Fibroblast of gingiva (primary cell): ENCODE data around the gene TPSG1.
"Not testable (repeated sequence)": the region's sequence is repeated elsewhere in the genome, so short reads cannot be mapped to it uniquely, and the experiment has no call there.

Source experiments
- DNase-seq: peaks from one replicate; pipeline ENCODE4 v3.0.0-alpha.2; 2011; ENCODE audit warnings: low read depth

Gene TPSG1

GRCh38 chr16:1230471-1231212 is 5.6 kb upstream of the TPSG1 start:
- not testable (repeated sequence) for DNase-seq

GRCh38 chr16:1230084-1230470 is 5.0 kb upstream of the TPSG1 start, which contains the start of gene TPSB2:
TPSB2 (minus strand) TSS chr16:1230184; CDS start chr16:1229951, 233 bp downstream.
- not testable (repeated sequence) for DNase-seq

- DNase-seq, result not testable (repeated sequence)
Measured at GRCh38 chr16:1229476-1229875, 4.4 kb upstream of the TPSG1 start.

GRCh38 chr16:1228227-1228626 is 3.2 kb upstream of the TPSG1 start:
- DNase-seq, result not testable (repeated sequence)

- DNase-seq, result not testable (repeated sequence)
Measured at GRCh38 chr16:1226692-1227091, 1.6 kb upstream of the TPSG1 start.

GRCh38 chr16:1225728-1226311 is 752 bp upstream of the TPSG1 start:
- DNase-seq, result not testable (repeated sequence)

- DNase-seq, result no peak
Measured at GRCh38 chr16:1224558-1224957, 510 bp downstream of the TPSG1 start.

- no peak for DNase-seq
Measured at GRCh38 chr16:1223355-1224214, 1.5 kb downstream of the TPSG1 start.

GRCh38 chr16:1222553-1223354 is 2.3 kb downstream of the TPSG1 start:
- DNase-seq, result no peak

- no peak for DNase-seq
Measured at GRCh38 chr16:1221628-1222552, 3.2 kb downstream of the TPSG1 start.

GRCh38 chr16:1220841-1221627 is 4.0 kb downstream of the TPSG1 start:
- no peak for DNase-seq

GRCh38 chr16:1220098-1220728 is 4.9 kb downstream of the TPSG1 start:
- DNase-seq, result no peak

- DNase-seq, result no peak
Measured at GRCh38 chr16:1218930-1219611, 6.0 kb downstream of the TPSG1 start.

GRCh38 chr16:1218061-1218929 is 6.8 kb downstream of the TPSG1 start:
- no peak for DNase-seq

- DNase-seq, result no peak
Measured at GRCh38 chr16:1217526-1217925, 7.5 kb downstream of the TPSG1 start.

GRCh38 chr16:1216681-1217400 is 8.2 kb downstream of the TPSG1 start:
- no peak for DNase-seq

GRCh38 chr16:1216296-1216619 is 8.8 kb downstream of the TPSG1 start:
- DNase-seq, result no peak
